HEK293T (cell line): ENCODE results near the gene RTN3.
"Not testable (repeated sequence)": the region's sequence is repeated elsewhere in the genome, so short reads cannot be mapped to it uniquely, and the experiment has no call there.

ENCODE experiments used
- CTCF ChIA-PET: fragments of 350-600 bp; formaldehyde crosslinking; extraction: SDS; loops from one replicate; lab custom pipeline; 2021; ENCODE audit warnings: antibody characterized with exemption, inconsistent platforms; lab: Yijun Ruan, JAX
- POLR2A ChIA-PET: fragments of 350-600 bp; formaldehyde crosslinking; extraction: SDS; loops from one replicate; lab custom pipeline; 2020; ENCODE audit warnings: antibody characterized with exemption, inconsistent platforms; lab: Yijun Ruan, JAX
- DNase-seq: peaks from one replicate; pipeline ENCODE4 v3.0.0; 2012; ENCODE audit warnings: mixed read lengths; ENCODE audit errors: extremely low spot score
- ARNT ChIP-seq: fragments of 450-650 bp; IDR thresholded peaks from 2 replicates; pipeline ENCODE4 v1.6.1; 2017; ENCODE audit warnings: mild to moderate bottlenecking
- BHLHE40 ChIP-seq: fragments of 450-650 bp; IDR thresholded peaks from 2 replicates; pipeline ENCODE4 v1.6.1; 2016; ENCODE audit warnings: mild to moderate bottlenecking, moderate library complexity, borderline replicate concordance
- CTBP1 ChIP-seq: fragments of 450-650 bp; IDR thresholded peaks from 2 replicates; pipeline ENCODE4 v1.6.1; 2016; ENCODE audit warnings: borderline replicate concordance
- ELF4 ChIP-seq: fragments of 450-650 bp; IDR thresholded peaks from 2 replicates; pipeline ENCODE4 v1.6.1; 2017; ENCODE audit warnings: antibody characterized with exemption
- FOXA1 ChIP-seq: fragments of 450-650 bp; IDR thresholded peaks from 2 replicates; pipeline ENCODE4 v1.6.1; 2016; ENCODE audit warnings: mild to moderate bottlenecking
- FOXK2 ChIP-seq: fragments of 450-650 bp; IDR thresholded peaks from 2 replicates; pipeline ENCODE4 v1.6.1; 2016; ENCODE audit warnings: mild to moderate bottlenecking
- FOXM1 ChIP-seq: fragments of 450-650 bp; IDR thresholded peaks from 2 replicates; pipeline ENCODE4 v1.6.1; 2017; ENCODE audit warnings: mild to moderate bottlenecking, borderline replicate concordance
- HDGF ChIP-seq: fragments of 450-650 bp; IDR thresholded peaks from 2 replicates; pipeline ENCODE4 v1.6.1; 2017; ENCODE audit warnings: antibody characterized with exemption, borderline replicate concordance
- L3MBTL2 ChIP-seq: fragments of 450-650 bp; conservative IDR thresholded peaks from 2 replicates; pipeline ENCODE4 v1.6.1; 2016; ENCODE audit warnings: mild to moderate bottlenecking
- LEF1 ChIP-seq: fragments of 450-650 bp; IDR thresholded peaks from 2 replicates; pipeline ENCODE4 v1.6.1; 2017; ENCODE audit warnings: mild to moderate bottlenecking, borderline replicate concordance
- NFRKB ChIP-seq: fragments of 450-650 bp; IDR thresholded peaks from 2 replicates; pipeline ENCODE4 v1.6.1; 2016; ENCODE audit warnings: mild to moderate bottlenecking, moderate library complexity
- PKNOX1 ChIP-seq: fragments of 450-650 bp; IDR thresholded peaks from 2 replicates; pipeline ENCODE4 v1.6.1; 2016
- SP1 ChIP-seq: fragments of 450-650 bp; IDR thresholded peaks from 2 replicates; pipeline ENCODE4 v1.6.1; 2017
- SUZ12 ChIP-seq: fragments of 450-650 bp; IDR thresholded peaks from 2 replicates; pipeline ENCODE4 v1.6.1; 2016; ENCODE audit warnings: mild to moderate bottlenecking
- TARDBP ChIP-seq: fragments of 450-650 bp; IDR thresholded peaks from 2 replicates; pipeline ENCODE4 v1.6.1; 2016
- ZNF384 ChIP-seq: fragments of 450-650 bp; IDR thresholded peaks from 2 replicates; pipeline ENCODE4 v1.6.1; 2016

The RTN3 gene

GRCh38 chr11:63768237-63769041, 87.1 kb downstream of the RTN3 start, which contains the start of gene ZFTA:
Gene ZFTA, minus strand, starts transcription at chr11:63768775. Its CDS starts 153 bp downstream, at chr11:63768622.
- ChIA-PET CTCF (interaction anchor here (0.9 to 1.2 kb wide), 4 partner anchors 8 to 402 kb away, joined by 3 to 4 read pairs (median 3); no protein-coding TSS in a partner anchor), POLR2A (interaction anchor here (1.1 to 2.5 kb wide), 5 partner anchors 43 to 397 kb away, joined by 3 to 10 read pairs (median 5); no protein-coding TSS in a partner anchor)
- TF ChIP-seq HDGF (no peak), ZNF384 (no peak), PKNOX1 (no peak), FOXM1 (peak; percentile 30; the same call in 1 of the 2 replicates), L3MBTL2 (no peak), TARDBP (no peak)
- DNase-seq, result peak; percentile 84

DNA sequence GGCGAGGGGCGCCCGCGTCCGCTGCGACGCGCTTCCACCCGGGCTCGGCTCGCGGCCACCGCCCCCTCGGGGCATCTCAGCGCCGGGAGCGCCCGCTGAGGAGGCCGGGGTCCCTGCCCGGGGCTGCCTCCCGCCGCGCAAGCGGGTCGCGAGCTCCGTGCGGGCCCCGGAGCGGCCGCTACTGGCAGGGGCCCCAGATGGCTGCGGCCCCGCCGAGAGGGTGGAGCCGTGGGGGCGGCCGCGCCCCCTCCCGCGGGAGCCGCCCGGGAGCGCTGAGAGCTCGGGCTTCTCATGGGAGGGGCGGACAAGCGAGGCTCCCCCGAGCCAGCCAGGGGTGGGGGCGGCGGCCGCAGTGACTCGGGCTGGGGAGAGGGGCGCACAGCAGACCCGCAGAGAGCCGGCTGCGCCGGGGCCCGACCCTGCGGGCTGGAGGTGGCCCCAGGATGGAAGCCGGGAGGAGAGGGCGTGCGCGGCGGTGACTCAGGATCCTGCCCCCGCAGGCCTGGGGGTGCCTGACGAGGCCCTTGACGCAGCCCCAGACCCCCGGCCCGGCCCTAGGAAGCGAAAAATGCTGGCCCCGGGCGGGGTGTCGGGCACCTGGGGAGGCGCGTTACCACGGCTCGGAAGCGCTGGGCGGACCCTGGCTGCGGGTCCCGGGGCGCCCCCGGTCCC, 87.9 kb downstream of the RTN3 start:
- ChIA-PET POLR2A (interaction anchor here (0.7 to 2.5 kb wide), 4 partner anchors 34 to 69 kb away, joined by 3 to 10 read pairs (median 4); no protein-coding TSS in a partner anchor), CTCF (interaction anchor here (0.6 to 1.1 kb wide), 3 partner anchors 9 to 468 kb away, joined by 3 to 5 read pairs (median 4); no protein-coding TSS in a partner anchor)
- DNase-seq, result peak; percentile 52
- no peak for TF ChIP-seq L3MBTL2
- TF ChIP-seq FOXM1, result peak; percentile 59; the same call in 1 of the 2 replicates

DNA sequence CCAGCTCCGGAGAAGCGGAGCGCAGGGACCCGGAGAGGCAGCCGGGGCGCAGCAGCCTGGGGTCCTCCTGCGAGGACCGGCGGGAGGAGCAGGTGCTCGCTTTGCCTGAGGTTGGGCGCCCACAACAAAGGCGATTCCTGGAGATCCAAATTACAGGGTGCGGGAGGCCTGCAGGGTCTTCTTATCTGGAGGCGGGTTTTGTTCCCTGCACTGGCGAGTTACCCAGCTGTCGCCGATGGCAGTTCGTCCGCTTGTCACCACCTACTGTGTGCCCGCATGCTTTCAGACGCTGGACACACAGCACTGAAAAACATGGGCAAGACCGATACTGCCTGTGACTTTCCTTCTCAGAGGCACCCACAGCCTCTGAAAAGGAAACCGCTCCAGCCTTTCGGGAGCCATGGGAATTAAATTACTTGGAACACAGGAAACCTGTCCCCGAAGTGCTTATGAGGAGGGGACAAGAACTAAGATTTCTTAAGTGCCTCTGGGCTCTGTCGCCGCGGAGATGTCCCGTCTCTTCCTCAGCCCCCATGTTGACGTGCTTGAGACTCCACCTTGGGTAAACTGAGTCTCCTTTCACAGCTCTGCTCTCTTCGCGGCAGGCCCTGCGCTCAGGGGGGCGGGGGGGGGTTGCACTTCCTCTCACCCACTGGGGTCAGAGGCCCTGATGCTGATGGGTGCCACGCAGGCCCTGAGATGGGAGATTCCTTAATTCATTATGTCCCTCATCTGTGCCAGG, 88.6 kb downstream of the RTN3 start:
- TF ChIP-seq FOXM1 (no peak), FOXA1 (no peak)
- no peak for DNase-seq
- ChIA-PET POLR2A (interaction anchor here (0.7 to 2.5 kb wide), 2 partner anchors 33 to 42 kb away, joined by 4 to 10 read pairs; no protein-coding TSS in a partner anchor), CTCF (interaction anchor here (0.6 to 1.1 kb wide), 2 partner anchors 176 to 467 kb away, joined by 4 to 5 read pairs; no protein-coding TSS in a partner anchor)

- no peak for DNase-seq
- ChIA-PET POLR2A (no interaction called here), CTCF (no interaction called here)
- TF ChIP-seq FOXK2 (no peak), PKNOX1 (no peak), NFRKB (no peak), FOXM1 (no peak), CTBP1 (no peak), L3MBTL2 (no peak), BHLHE40 (no peak), HDGF (no peak), TARDBP (no peak), SP1 (no peak), ZNF384 (no peak), ELF4 (no peak), FOXA1 (no peak), LEF1 (no peak), SUZ12 (no peak), ARNT (no peak)
These were observed 89.5 kb downstream of the RTN3 start for GRCh38 chr11:63770763-63771162.

GRCh38 chr11:63771741-63772318, 90.5 kb downstream of the RTN3 start:
- POLR2A ChIA-PET, result interaction anchor here (1.0 kb wide), 1 partner anchor 42 kb away, joined by 3 read pairs; no protein-coding TSS in a partner anchor
- DNase-seq, result not testable (repeated sequence)
- CTCF ChIA-PET, result interaction anchor here (0.6 kb wide), 1 partner anchor 256 kb away, joined by 3 read pairs; no protein-coding TSS in a partner anchor

DNA sequence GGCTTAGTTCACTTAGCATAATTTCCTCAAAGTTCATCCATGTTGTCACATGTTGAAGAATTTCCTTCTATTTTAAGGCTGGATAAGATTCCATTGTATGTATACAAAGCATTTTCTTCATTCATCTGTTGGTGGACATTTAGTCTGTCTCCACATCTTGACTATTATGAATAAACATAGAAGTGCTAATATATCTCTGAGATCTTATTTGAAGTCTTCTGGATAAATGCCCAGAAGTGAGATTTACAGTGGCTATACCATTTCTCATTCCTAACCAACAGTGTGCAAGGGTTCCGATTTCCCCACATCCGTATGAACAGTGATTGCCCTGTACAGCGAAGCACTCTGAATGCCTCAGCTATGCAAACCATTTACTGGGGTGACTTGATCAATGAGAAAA, 93.9 kb downstream of the RTN3 start:
- ChIA-PET CTCF (no interaction called here), POLR2A (no interaction called here)
- no peak for TF ChIP-seq PKNOX1
- no peak for DNase-seq
